ENCODE results near the gene SCLY.

- TF ChIP-seq, protein P1, sequence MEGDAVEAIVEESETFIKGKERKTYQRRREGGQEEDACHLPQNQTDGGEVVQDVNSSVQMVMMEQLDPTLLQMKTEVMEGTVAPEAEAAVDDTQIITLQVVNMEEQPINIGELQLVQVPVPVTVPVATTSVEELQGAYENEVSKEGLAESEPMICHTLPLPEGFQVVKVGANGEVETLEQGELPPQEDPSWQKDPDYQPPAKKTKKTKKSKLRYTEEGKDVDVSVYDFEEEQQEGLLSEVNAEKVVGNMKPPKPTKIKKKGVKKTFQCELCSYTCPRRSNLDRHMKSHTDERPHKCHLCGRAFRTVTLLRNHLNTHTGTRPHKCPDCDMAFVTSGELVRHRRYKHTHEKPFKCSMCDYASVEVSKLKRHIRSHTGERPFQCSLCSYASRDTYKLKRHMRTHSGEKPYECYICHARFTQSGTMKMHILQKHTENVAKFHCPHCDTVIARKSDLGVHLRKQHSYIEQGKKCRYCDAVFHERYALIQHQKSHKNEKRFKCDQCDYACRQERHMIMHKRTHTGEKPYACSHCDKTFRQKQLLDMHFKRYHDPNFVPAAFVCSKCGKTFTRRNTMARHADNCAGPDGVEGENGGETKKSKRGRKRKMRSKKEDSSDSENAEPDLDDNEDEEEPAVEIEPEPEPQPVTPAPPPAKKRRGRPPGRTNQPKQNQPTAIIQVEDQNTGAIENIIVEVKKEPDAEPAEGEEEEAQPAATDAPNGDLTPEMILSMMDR (IDR thresholded peaks at IDR 0.05): no peak
- TF ChIP-seq POLR2A (IDR thresholded peaks at IDR 0.05) (no peak), POLR2AphosphoS5 (IDR thresholded peaks at IDR 0.05) (no peak)
These were observed 20.3 kb downstream of the SCLY start for GRCh38 chr2:238081150-238081549.
